ENCODE data around the gene PLXNC1. TPM values are rescaled to one million over a fixed set of nuclear protein-coding genes. Genes with fewer than 3 reads are reported as not detected.

Gene PLXNC1
- total RNA-seq, 1 donor from 2014 or later, result 1.8 TPM

GRCh38 chr12:94250130-94250529 is 101.8 kb downstream of the PLXNC1 start:
- no peaks in the 10 kb centered on the region for H3K9me3 ChIP-seq
- H3K27me3 ChIP-seq, result no peaks in the 10 kb centered on the region
- DNase-seq (ENCODE audit: low spot score in 2 of 2), result no peak
- intact Hi-C loops (cut with DNase I), result no loop called here
- H3K4me3 ChIP-seq, result no peak overlapping the region
- H3K4me1 ChIP-seq, result no peaks in the 10 kb centered on the region
- no peak overlapping the region for H3K27ac ChIP-seq
- H3K36me3 ChIP-seq, result no peaks in the 10 kb centered on the region
- no peak for TF ChIP-seq CTCF (IDR thresholded peaks at IDR 0.05)

GRCh38 chr12:94254270-94254669 is 105.9 kb downstream of the PLXNC1 start:
- Histone ChIP-seq H3K9me3 (no peaks in the 10 kb centered on the region), H3K27ac (no peak overlapping the region), H3K4me1 (no peaks in the 10 kb centered on the region), H3K27me3 (no peaks in the 10 kb centered on the region), H3K36me3 (no peaks in the 10 kb centered on the region), H3K4me3 (no peak overlapping the region)
- no peak for DNase-seq (ENCODE audit: low spot score in 2 of 2)
- intact Hi-C loops (cut with DNase I), result no loop called here
- TF ChIP-seq CTCF (IDR thresholded peaks at IDR 0.05), result no peak

GRCh38 chr12:94255006-94255405 is 106.6 kb downstream of the PLXNC1 start:
- H3K4me1 ChIP-seq, result no peaks in the 10 kb centered on the region
- H3K27ac ChIP-seq, result no peak overlapping the region
- no peak overlapping the region for H3K4me3 ChIP-seq
- H3K27me3 ChIP-seq, result no peaks in the 10 kb centered on the region
- H3K36me3 ChIP-seq, result no peaks in the 10 kb centered on the region
- intact Hi-C loops (cut with DNase I), result no loop called here
- no peak for DNase-seq (ENCODE audit: low spot score in 2 of 2)
- no peaks in the 10 kb centered on the region for H3K9me3 ChIP-seq
- no peak for TF ChIP-seq CTCF (IDR thresholded peaks at IDR 0.05)

- no peak overlapping the region for H3K27ac ChIP-seq
- no peaks in the 10 kb centered on the region for H3K36me3 ChIP-seq
- no peak for DNase-seq (ENCODE audit: low spot score in 2 of 2)
- intact Hi-C loops (cut with DNase I), result no loop called here
- TF ChIP-seq CTCF (IDR thresholded peaks at IDR 0.05), result no peak
- H3K9me3 ChIP-seq, result no peaks in the 10 kb centered on the region
- no peaks in the 10 kb centered on the region for H3K4me1 ChIP-seq
- no peak overlapping the region for H3K4me3 ChIP-seq
- no peaks in the 10 kb centered on the region for H3K27me3 ChIP-seq
Measured at GRCh38 chr12:94255428-94255827, 107.1 kb downstream of the PLXNC1 start.

- no peak for TF ChIP-seq CTCF (IDR thresholded peaks at IDR 0.05)
- H3K27me3 ChIP-seq, result no peaks in the 10 kb centered on the region
- peaks cover 0 to 6% of the 10 kb centered on the region in 2 donors for H3K4me1 ChIP-seq
Measured at GRCh38 chr12:94258593-94258992, 110.2 kb downstream of the PLXNC1 start.

GRCh38 chr12:94260017-94260416 is 111.6 kb downstream of the PLXNC1 start:
- H3K27me3 ChIP-seq, result no peaks in the 10 kb centered on the region
- H3K4me3 ChIP-seq, result no peak overlapping the region
- intact Hi-C loops (cut with DNase I), result loop anchor here (5.0 kb wide), 2 partner anchors 47 to 202 kb away; no protein-coding TSS in a partner anchor
- H3K4me1 ChIP-seq, result peaks cover 0 to 6% of the 10 kb centered on the region in 2 donors
- H3K9me3 ChIP-seq, result no peaks in the 10 kb centered on the region
- H3K27ac ChIP-seq, result no peak overlapping the region
- no peak for TF ChIP-seq CTCF (IDR thresholded peaks at IDR 0.05)
- H3K36me3 ChIP-seq, result no peaks in the 10 kb centered on the region
- DNase-seq (ENCODE audit: low spot score in 2 of 2), result no peak

More at GRCh38 chr12:94258593-94258992, 110.2 kb downstream of the PLXNC1 start:
- intact Hi-C loops (cut with DNase I), result no loop called here
- Histone ChIP-seq H3K4me3 (no peak overlapping the region), H3K27ac (no peak overlapping the region), H3K9me3 (no peaks in the 10 kb centered on the region), H3K36me3 (no peaks in the 10 kb centered on the region)
- no peak for DNase-seq (ENCODE audit: low spot score in 2 of 2)
